Stimulated activated CD4-positive, alpha-beta T cell treated with anti-CD3 and anti-CD28 coated beads, Interleukin-15, amount 100 ng/mL, for 1 hour (primary cell): ENCODE data around the gene LRRN4.
"Not testable (repeated sequence)": the region's sequence is repeated elsewhere in the genome, so short reads cannot be mapped to it uniquely, and the experiment has no call there.

Experiments used
- DNase-seq, 2 donors: peaks; one replicate each; pipeline ENCODE4 v3.0.0-alpha.2; 2020; ENCODE audit warnings: low read depth in 1 of 2, low spot score in 1 of 2

The LRRN4 gene

DNA sequence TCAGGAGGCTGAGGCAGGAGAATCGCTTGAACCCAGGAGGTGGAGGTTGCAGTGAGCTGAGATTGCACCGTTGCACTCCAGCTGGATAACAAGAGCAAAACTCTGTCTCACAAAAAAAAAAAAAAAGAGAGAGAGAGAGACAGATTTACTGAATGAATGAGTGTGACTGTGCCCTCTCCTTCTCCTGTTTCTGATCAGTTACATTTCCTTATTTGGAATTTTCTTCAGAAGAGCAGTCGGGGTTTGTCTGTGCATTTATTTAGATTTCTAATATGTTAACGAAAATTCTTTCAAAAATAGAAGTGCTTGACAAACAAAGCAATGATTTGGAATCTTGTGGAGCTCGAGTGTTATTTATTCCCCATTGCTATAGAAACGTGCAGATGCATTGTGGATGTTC, 6.4 kb upstream of the LRRN4 start:
- no peak for DNase-seq

- no peak for DNase-seq
Observed at GRCh38 chr20:6058684-6059295, 4.9 kb upstream of the LRRN4 start.

DNA sequence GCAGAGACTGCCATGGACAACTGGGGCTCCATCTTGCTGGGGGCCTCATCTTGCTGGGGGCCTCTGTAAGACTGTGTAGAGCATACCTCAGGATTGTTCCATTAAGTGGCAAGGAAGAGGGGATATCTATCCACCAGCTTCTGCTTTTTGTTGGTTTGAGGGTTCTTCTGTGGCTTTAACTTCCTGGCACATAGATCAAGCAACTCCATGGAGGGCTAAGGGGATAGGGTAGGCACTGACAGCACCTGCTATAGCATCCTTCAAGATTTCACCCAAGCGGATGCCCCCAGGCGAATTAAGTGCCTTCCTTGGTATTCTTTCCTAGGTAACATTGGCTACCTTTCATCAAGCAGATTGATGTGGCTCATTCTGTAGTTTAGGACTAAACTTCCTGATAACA, 3.8 kb upstream of the LRRN4 start:
- DNase-seq = no peak

- DNase-seq = no peak
Observed at GRCh38 chr20:6057139-6057538, 3.3 kb upstream of the LRRN4 start.

DNA sequence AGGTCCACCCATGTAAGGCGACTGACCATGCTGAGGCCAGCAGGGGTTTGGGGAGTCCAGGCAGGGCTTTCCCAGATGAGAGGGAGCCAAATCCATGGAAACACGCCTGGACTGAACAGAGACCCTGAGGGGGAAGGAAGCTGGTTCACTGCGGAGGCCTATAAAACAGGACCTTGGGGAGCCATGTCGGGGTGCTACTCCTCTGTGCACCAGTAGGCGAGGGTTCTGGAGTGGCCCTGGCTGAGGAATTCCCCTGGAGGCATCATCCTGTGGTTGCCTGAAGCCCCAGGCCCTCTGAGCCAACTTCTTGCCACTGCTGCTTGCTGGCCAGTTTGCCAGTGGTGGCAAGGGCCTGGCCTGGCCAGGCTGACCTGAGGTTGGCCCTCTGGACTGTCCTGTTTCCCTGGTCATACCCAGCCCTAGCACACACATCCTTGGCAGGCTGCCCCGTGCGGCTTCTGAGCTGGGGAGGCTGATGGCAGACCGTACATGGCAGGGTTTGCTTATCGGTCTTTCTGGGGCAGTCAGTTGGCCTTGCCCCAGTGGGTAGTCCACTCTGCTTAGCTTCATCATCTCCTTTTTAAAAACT, 2.2 kb upstream of the LRRN4 start:
- no peak for DNase-seq

DNA sequence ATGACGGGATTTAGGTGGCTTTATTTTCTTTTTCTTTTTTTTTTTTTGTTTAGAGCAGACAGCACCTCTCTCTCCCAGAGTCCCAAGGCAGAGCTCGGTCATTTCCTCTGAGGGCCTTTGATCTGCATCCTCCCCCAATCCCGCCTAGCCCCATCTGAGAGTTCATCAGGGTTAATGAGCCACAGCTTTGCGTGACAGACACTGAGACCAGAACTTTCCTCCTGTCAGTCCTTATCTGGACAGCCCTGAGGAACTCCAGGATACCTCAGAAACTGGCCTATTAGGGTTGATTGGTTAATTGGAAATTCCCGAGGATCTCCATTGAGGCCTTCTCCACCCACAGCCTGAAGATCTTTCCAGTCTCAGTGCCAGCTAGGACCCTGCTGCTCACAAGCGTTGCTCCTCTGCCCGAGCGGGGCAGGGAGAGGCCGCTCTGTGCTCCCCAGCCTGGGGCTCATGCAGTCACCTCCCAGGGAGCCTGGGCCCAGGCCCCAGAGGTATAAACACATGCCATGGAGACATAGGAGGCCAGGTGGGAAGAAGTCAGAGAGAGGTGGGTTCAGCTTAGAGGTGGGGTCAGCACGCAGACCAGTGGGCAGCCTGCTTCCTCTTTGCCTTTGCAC, 1.4 kb upstream of the LRRN4 start:
- DNase-seq = no peak

GRCh38 chr20:6054689-6055051, 810 bp upstream of the LRRN4 start:
- DNase-seq = not testable (repeated sequence)

DNA sequence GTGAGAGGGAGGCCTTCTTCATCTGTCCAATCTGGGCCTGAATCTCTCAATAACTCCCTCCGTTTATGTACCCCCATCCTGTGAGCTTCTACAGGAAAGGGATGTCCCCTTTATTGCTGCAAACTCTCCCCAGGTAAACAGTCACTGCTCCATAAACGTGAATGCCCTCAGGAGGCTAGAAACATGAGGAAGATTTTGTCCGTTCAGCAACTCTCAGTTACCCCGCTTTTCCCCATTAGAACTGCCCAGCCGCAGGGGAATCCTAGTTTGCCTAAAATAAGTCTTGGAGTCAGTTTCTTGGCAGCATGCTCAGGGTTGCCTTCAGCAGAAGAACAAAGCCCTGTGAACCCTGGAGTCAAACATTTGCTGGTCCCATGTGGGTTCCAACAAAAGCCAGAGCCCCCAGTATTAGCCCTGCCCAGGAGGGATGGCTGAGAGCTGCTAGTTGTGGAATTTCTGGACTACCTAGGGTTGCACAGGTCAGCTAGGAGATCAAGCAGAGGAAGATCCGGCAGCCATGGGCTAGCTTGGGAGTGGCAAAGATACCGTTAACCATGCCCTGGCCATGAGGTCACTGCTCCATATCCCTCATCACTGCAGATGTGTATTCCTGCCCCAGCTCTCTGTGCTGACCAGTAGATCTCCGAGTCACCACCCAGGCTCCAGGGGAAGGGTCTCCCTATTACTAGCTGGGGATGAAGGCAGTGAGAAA, 640 bp downstream of the LRRN4 start:
- no peak for DNase-seq

DNA sequence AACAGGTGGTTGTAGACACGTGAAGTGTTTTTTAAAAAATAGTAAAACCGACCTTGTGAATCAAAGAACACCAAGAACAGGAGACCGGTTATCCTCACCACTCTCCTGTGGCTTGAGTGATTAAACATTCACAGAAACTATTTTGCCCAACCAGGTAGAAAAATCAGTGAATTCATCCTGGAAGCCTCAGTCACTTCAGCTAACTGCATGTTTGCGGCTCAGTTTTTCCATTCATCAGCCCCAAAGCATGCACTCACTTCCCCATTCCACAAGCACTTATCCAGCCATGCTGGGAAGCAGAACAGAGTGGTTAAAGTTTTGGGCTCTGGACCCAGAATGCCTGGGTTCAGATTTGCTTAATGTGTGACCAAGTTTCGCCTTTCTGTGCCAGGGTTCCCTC, 2.4 kb downstream of the LRRN4 start:
- DNase-seq = no peak

DNA sequence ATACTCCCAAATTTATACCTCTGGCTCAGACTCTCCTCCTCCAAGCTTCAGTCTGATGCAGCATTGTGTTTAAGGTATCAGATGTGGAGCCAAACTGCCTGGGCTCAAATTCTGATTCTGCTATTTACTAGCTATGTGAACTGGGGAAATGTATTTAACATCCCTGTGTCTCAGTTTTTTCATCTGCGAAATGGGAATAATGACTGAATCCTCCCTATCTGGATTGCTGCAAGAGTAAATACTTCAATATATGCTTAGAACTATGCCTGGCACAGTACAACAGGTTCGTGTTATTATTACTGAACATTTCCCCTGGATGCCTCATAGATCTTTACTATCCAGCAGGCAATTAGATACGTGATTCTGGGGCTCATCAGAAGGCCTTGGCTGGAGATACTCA, 5.5 kb downstream of the LRRN4 start:
- DNase-seq = no peak

- DNase-seq = no peak
Observed at GRCh38 chr20:6046432-6046831, 7.4 kb downstream of the LRRN4 start.

DNA sequence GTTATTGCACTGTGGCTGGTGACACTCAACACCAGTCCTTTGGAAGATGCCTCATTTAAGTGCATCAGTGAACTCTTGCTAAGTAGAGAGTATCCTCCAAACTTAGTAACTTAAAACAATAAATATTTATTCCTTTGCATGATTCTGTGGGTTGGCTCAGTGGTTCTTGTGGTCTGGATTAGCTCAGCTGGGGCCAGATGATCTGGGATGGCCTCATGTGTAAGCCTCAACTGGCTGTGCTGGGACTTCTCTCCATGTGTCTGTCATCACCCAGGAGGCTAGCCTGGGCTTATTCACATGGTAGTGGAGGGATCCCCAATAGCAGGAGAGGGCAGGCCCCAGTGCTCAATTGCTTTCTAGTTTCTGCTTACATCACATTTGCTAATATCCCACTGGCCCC, 8.3 kb downstream of the LRRN4 start:
- DNase-seq = no peak

DNA sequence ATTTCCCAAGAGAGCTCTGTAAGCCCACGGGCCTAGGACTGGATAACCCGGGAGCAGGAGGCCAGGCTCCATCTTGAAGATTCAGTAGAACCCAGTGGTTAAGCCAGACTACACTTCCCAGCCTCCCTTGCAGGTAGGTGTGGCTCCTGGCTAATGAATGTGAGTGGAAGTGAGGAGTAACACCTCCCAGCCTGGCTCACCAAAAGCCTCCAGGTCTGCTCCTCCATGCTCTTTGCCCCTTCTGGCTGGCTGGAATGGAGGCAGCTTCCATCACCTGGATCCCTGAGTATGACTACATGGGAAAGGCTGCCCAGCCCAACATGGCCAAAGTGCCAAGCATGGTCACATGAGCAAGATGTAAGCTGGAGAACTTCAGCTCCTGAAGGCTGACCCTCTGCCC, 9.7 kb downstream of the LRRN4 start:
- DNase-seq = no peak

- DNase-seq = no peak
Observed at GRCh38 chr20:6041808-6042265, 12.0 kb downstream of the LRRN4 start.

- DNase-seq = no peak
Observed at GRCh38 chr20:6040958-6041807, 12.7 kb downstream of the LRRN4 start.

- no peak for DNase-seq
Observed at GRCh38 chr20:6040540-6040939, 13.3 kb downstream of the LRRN4 start.

- no peak for DNase-seq
Observed at GRCh38 chr20:6039766-6040165, 14.1 kb downstream of the LRRN4 start.

GRCh38 chr20:6038256-6038655, 15.6 kb downstream of the LRRN4 start:
- DNase-seq = no peak

- DNase-seq = no peak
Observed at GRCh38 chr20:6037082-6037481, 16.8 kb downstream of the LRRN4 start.

- DNase-seq = no peak
Observed at GRCh38 chr20:6036213-6036612, 17.6 kb downstream of the LRRN4 start.
